NOMO-1 treated with dmso at 0.1 percent for 144 hours (cell line): ENCODE data around the gene SCAMP4.
"Not testable (repeated sequence)": the region's sequence is repeated elsewhere in the genome, so short reads cannot be mapped to it uniquely, and the experiment has no call there.

Experiments
- DNase-seq: peaks from one replicate; lab custom pipeline; 2025; ENCODE audit not compliant: unreplicated experiment; lab: John Stamatoyannopoulos, UW

Gene SCAMP4

GRCh38 chr19:1866693-1867348 lies 38.4 kb upstream of the SCAMP4 start:
- no peak for DNase-seq

- no peak for DNase-seq
These were observed 37.9 kb upstream of the SCAMP4 start for GRCh38 chr19:1867349-1867724.

GRCh38 chr19:1868971-1869370 lies 36.2 kb upstream of the SCAMP4 start:
- no peak for DNase-seq

GRCh38 chr19:1871140-1871597 lies 34.0 kb upstream of the SCAMP4 start:
- DNase-seq = no peak

GRCh38 chr19:1871630-1872029 lies 33.6 kb upstream of the SCAMP4 start:
- no peak for DNase-seq

- DNase-seq = no peak
These were observed 32.2 kb upstream of the SCAMP4 start for GRCh38 chr19:1872807-1873523.

GRCh38 chr19:1873524-1874473 lies 31.4 kb upstream of the SCAMP4 start:
- DNase-seq = no peak

GRCh38 chr19:1874554-1875185 lies 30.5 kb upstream of the SCAMP4 start:
- no peak for DNase-seq

- not testable (repeated sequence) for DNase-seq
These were observed 29.9 kb upstream of the SCAMP4 start for GRCh38 chr19:1875265-1875645.

GRCh38 chr19:1875646-1876495 lies 29.3 kb upstream of the SCAMP4 start:
- DNase-seq = peak; percentile 94

GRCh38 chr19:1876496-1877279 lies 28.5 kb upstream of the SCAMP4 start:
- DNase-seq = not testable (repeated sequence)

GRCh38 chr19:1877280-1877660 lies 27.9 kb upstream of the SCAMP4 start:
- not testable (repeated sequence) for DNase-seq

- DNase-seq = not testable (repeated sequence)
These were observed 26.6 kb upstream of the SCAMP4 start for GRCh38 chr19:1878583-1878982.

GRCh38 chr19:1879982-1880381 lies 25.2 kb upstream of the SCAMP4 start:
- not testable (repeated sequence) for DNase-seq

- no peak for DNase-seq
These were observed 24.4 kb upstream of the SCAMP4 start for GRCh38 chr19:1880611-1881392.

GRCh38 chr19:1881393-1882088 lies 23.7 kb upstream of the SCAMP4 start:
- not testable (repeated sequence) for DNase-seq

GRCh38 chr19:1882089-1882785 lies 23.0 kb upstream of the SCAMP4 start:
- no peak for DNase-seq
